Natural killer cell (primary cell): Measurements from ENCODE around the gene PTPN9. TPM values are rescaled to one million over a fixed set of nuclear protein-coding genes. Genes with fewer than 3 reads are reported as not detected.

Experiments used
- ATAC-seq, 3 donors: fragments of 150-1000 bp in 2 of 3; fragments of 200-7000 bp in 1 of 3; cut with Tn5 transposase; 1 replicate in 1 of 3; 2 replicates in 2 of 3; pipeline ENCODE4 v1.10.0; 2021; ENCODE audit warnings: mild to moderate bottlenecking in 2 of 3, moderate library complexity in 2 of 3
- DNase-seq, 2 donors: peaks; one replicate each; pipeline versions ENCODE4 v3.0.0 to v3.0.0-alpha.2; 2013 to 2021; ENCODE audit warnings: mixed read lengths in 1 of 2
- H3K27ac ChIP-seq: one replicate; pipeline ENCODE4 v1.5.1; 2013; ENCODE audit warnings: mild to moderate bottlenecking, low read length
- H3K27me3 ChIP-seq: one replicate; pipeline ENCODE4 v1.6.1; 2013; ENCODE audit warnings: low read length; ENCODE audit not compliant: control insufficient read depth, insufficient read depth
- H3K36me3 ChIP-seq: one replicate; pipeline ENCODE4 v1.6.1; 2013; ENCODE audit warnings: low read length; ENCODE audit not compliant: control insufficient read depth, insufficient read depth
- H3K4me1 ChIP-seq: one replicate; pipeline ENCODE4 v1.6.1; 2013; ENCODE audit warnings: low read length; ENCODE audit not compliant: control insufficient read depth, insufficient read depth
- H3K4me3 ChIP-seq: one replicate; pipeline ENCODE4 v1.5.1; 2013; ENCODE audit warnings: low read length
- H3K9me3 ChIP-seq: one replicate; pipeline ENCODE4 v1.6.1; 2013; ENCODE audit warnings: low read length; ENCODE audit not compliant: control insufficient read depth, insufficient read depth
- H3K27ac Mint-ChIP-seq, 2 donors: one replicate each; pipeline ENCODE4 v1.8.0; 2022; ENCODE audit warnings: mild to moderate bottlenecking in 2 of 2, mixed read lengths in 2 of 2, moderate library complexity in 1 of 2
- H3K27me3 Mint-ChIP-seq, 2 donors: one replicate each; pipeline ENCODE4 v1.8.0; 2022; ENCODE audit warnings: low read depth in 2 of 2, mixed read lengths in 2 of 2
- H3K36me3 Mint-ChIP-seq: one replicate; pipeline ENCODE4 v1.8.0; 2022; ENCODE audit warnings: mixed read lengths
- H3K4me1 Mint-ChIP-seq, 2 donors: one replicate each; pipeline ENCODE4 v1.8.0; 2022; ENCODE audit warnings: mixed read lengths in 2 of 2
- H3K4me3 Mint-ChIP-seq: one replicate; pipeline ENCODE4 v1.8.0; 2022; ENCODE audit warnings: mild to moderate bottlenecking, moderate library complexity, mixed read lengths
- H3K9me3 Mint-ChIP-seq, 2 donors: one replicate each; pipeline ENCODE4 v1.8.0; 2022; ENCODE audit warnings: mixed read lengths in 2 of 2
- CTCF ChIP-seq: fragments of 200-600 bp; IDR thresholded peaks from one replicate; pipeline ENCODE4 v1.8.0; 2022; ENCODE audit warnings: antibody characterized with exemption
- WGBS: methylation state at CpG from one replicate; pipeline ENCODE4 v1.1.7; 2013; ENCODE audit warnings: missing lambda C conversion rate; ENCODE audit not compliant: insufficient coverage; 5-methylcytosine and 5-hydroxymethylcytosine counted together
- intact Hi-C: fragments of 100-400 bp; cut with micrococcal nuclease; formaldehyde crosslinking; loops from one replicate; pipeline ENCODE4 v1.14.2; 2022
- total RNA-seq, 4 donors: library from RNA; stranded (reverse); fragments of 120-200 nt in 1 of 4; gene quantifications; one replicate each; pipeline versions ENCODE4 v1.2.3 to v1.2.4, GENCODE V29; 2013 to 2022

Gene PTPN9
- total RNA-seq, 3 donors from 2014 or later (not counting 1 experiment from before 2014, with no cell fraction given): 28.3 to 33.0 (median 28.9) TPM

- no peaks in the 10 kb centered on the region for H3K4me1 ChIP-seq
- no peaks in the 10 kb centered on the region for H3K36me3 ChIP-seq
- DNase-seq: no peak
- intact Hi-C loops: no loop called here
- no peaks in the 10 kb centered on the region for H3K9me3 ChIP-seq
- Mint-ChIP-seq H3K27ac (no peak overlapping the region), H3K36me3 (no peaks in the 10 kb centered on the region), H3K4me3 (no peak overlapping the region), H3K27me3 (no peaks in the 10 kb centered on the region), H3K4me1 (peaks cover 6 to 18% of the 10 kb centered on the region in 2 donors), H3K9me3 (no peaks in the 10 kb centered on the region)
- TF ChIP-seq CTCF: no peak
- H3K27me3 ChIP-seq: no peaks in the 10 kb centered on the region
- no peak overlapping the region for H3K4me3 ChIP-seq
- ATAC-seq: no peak
- no peak overlapping the region for H3K27ac ChIP-seq
Observed at GRCh38 chr15:75554717-75555116, 24.4 kb downstream of the PTPN9 start.

GRCh38 chr15:75553659-75554058, 25.5 kb downstream of the PTPN9 start:
- Mint-ChIP-seq H3K9me3 (no peaks in the 10 kb centered on the region), H3K27ac (no peak overlapping the region), H3K4me3 (no peak overlapping the region), H3K36me3 (no peaks in the 10 kb centered on the region), H3K4me1 (peaks cover 6 to 22% of the 10 kb centered on the region in 2 donors), H3K27me3 (no peaks in the 10 kb centered on the region)
- DNase-seq (no peak), ATAC-seq (no peak)
- TF ChIP-seq CTCF: no peak
- no peak overlapping the region for H3K4me3 ChIP-seq
- H3K27me3 ChIP-seq: no peaks in the 10 kb centered on the region
- intact Hi-C loops: no loop called here
- no peaks in the 10 kb centered on the region for H3K36me3 ChIP-seq
- no peak overlapping the region for H3K27ac ChIP-seq
- H3K9me3 ChIP-seq: no peaks in the 10 kb centered on the region
- H3K4me1 ChIP-seq: no peaks in the 10 kb centered on the region

GRCh38 chr15:75551091-75551490, 28.0 kb downstream of the PTPN9 start:
- DNase-seq (no peak), ATAC-seq (no peak)
- WGBS: 88% methylated on average over 4 of the region's 4 CpGs
- Mint-ChIP-seq H3K9me3 (no peaks in the 10 kb centered on the region), H3K27me3 (no peaks in the 10 kb centered on the region), H3K36me3 (no peaks in the 10 kb centered on the region), H3K4me3 (no peak overlapping the region), H3K4me1 (peaks cover 6 to 17% of the 10 kb centered on the region in 2 donors), H3K27ac (no peak overlapping the region)
- TF ChIP-seq CTCF: no peak
- Histone ChIP-seq H3K27me3 (no peaks in the 10 kb centered on the region), H3K36me3 (no peaks in the 10 kb centered on the region), H3K27ac (no peak overlapping the region), H3K4me1 (no peaks in the 10 kb centered on the region), H3K4me3 (no peak overlapping the region), H3K9me3 (no peaks in the 10 kb centered on the region)
- intact Hi-C loops: no loop called here

GRCh38 chr15:75545064-75545463, 34.1 kb downstream of the PTPN9 start:
- Histone ChIP-seq H3K4me3 (no peak overlapping the region), H3K9me3 (no peaks in the 10 kb centered on the region), H3K36me3 (no peaks in the 10 kb centered on the region), H3K27me3 (no peaks in the 10 kb centered on the region), H3K4me1 (peaks cover 3% of the 10 kb centered on the region), H3K27ac (no peak overlapping the region)
- ATAC-seq (no peak), DNase-seq (no peak)
- no peaks in the 10 kb centered on the region for H3K36me3 Mint-ChIP-seq
- TF ChIP-seq CTCF: no peak
- peak overlapping the region; percentile 58 to 83 for H3K27ac Mint-ChIP-seq
- H3K27me3 Mint-ChIP-seq: no peaks in the 10 kb centered on the region
- intact Hi-C loops: no loop called here
- WGBS: 80% methylated on average over 1 of the region's 1 CpG
- peaks cover 30 to 37% of the 10 kb centered on the region in 2 donors for H3K4me1 Mint-ChIP-seq
- H3K9me3 Mint-ChIP-seq: no peaks in the 10 kb centered on the region
- no peak overlapping the region for H3K4me3 Mint-ChIP-seq
